RCC 7860 (cell line): Measurements from ENCODE around the gene HID1.

Experiments used
- DNase-seq: peaks from one replicate; pipeline ENCODE4 v3.0.0-alpha.2; 2015; ENCODE audit warnings: low spot score
- FAIRE-seq: peaks from 2 replicates; lab custom pipeline; 2012; peaks lifted over from hg19 to GRCh38; lab: Jason Lieb, UNC

The HID1 gene

DNA sequence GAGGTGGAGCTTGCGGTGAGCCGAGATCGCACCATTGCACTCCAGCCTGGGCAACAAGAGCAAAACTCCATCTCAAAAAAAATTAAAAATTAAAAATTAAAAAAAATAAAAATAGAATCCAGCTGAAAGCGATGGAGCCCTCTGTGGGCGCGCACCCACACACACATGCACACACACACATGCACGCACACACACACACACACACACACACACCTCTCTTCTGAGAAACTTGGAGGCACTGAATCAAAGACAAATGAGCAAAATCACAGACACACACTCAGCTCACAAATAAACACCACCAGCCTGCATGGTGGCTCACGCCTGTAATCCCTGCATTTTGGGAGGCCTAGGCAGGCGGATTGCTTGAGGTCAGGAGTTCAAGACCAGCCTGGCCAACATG, 69.5 kb downstream of the HID1 start:
- no peak for DNase-seq
- no peak for FAIRE-seq

DNA sequence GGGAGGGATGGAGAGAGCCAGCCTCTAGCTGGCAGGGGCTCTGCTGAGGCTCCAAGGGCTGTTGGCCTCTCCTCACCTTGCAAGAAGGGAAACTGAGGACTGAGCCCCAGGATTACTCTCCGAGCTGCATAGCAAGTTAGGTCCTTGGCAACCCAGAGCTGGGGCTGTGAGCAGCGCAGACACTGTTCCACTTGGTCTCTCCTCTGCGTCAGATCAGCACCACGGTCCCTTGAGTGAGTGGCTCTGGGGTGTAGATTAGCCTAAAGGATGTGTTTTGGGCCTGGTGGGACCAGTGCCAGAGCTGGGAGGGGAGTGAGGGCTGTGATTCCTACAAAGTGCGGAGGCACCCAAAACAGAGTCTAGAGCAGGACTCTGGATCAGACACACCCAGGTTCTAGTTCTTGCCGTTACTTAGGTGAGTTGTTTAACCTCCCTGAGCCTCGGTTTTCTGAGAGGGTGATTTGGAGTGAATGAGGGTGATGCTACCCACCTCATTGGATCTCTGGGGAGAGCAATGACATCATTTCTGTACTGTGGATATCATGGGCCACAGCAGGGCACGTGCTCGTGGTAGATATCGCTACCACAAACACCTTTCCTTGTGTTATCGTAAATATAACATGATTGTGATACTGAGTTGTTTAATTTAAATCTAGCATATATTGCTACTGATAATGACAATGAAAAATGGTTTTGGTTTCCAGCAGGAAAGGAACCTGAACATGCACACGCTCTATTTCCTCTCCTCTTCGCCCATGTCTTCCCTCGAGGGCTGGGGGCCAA, 71.0 kb downstream of the HID1 start:
- no peak for FAIRE-seq
- no peak for DNase-seq
